Measurements from ENCODE around the gene MLPH. TPM values are rescaled to one million over a fixed set of nuclear protein-coding genes. Genes with fewer than 3 reads are reported as not detected.

Gene MLPH, protein sequence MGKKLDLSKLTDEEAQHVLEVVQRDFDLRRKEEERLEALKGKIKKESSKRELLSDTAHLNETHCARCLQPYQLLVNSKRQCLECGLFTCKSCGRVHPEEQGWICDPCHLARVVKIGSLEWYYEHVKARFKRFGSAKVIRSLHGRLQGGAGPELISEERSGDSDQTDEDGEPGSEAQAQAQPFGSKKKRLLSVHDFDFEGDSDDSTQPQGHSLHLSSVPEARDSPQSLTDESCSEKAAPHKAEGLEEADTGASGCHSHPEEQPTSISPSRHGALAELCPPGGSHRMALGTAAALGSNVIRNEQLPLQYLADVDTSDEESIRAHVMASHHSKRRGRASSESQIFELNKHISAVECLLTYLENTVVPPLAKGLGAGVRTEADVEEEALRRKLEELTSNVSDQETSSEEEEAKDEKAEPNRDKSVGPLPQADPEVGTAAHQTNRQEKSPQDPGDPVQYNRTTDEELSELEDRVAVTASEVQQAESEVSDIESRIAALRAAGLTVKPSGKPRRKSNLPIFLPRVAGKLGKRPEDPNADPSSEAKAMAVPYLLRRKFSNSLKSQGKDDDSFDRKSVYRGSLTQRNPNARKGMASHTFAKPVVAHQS
- not detected for total RNA-seq

DNA sequence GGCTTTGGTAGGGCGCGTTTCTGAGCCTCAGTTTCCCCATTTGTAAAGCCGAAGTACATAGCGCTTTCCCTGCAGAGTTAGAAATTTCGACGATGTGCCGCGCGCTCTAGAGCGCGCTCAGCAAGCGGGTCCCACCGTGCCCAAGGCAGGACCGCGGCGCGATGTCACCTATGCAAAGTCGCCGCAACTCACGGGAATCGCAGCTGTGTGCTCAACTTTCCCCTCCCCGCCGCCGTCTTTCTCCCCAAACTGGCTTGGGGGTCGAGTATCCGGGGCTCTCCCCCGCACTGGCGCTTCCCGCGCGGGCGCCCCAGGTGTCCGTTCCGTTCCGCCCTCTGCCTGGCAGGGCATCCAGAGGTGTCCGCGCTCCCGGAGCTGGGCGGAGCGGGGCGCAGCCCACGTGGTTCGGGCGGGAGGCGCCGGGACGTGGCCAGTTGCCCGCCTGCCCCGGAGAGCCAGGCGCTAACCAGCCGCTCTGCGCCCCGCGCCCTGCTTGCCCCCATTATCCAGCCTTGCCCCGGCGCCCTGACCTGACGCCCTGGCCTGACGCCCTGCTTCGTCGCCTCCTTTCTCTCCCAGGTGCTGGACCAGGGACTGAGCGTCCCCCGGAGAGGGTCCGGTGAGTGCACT lies at the start of gene MLPH:
MLPH (plus strand) TSS at position 433 of the 630 bp plus-strand sequence. CDS start 6,176 bp downstream, outside the sequence.
- no peak within 1 kb of the TSS for H3K27ac Mint-ChIP-seq
- DNase-seq = no peak
- H3K4me1 Mint-ChIP-seq = no peaks in the 10 kb centered on the region
- peaks cover 65% of the 10 kb centered on the region for H3K27me3 Mint-ChIP-seq
- H3K9me3 Mint-ChIP-seq (ENCODE audit: low read depth) = peaks cover 6% of the 10 kb centered on the region
- no peak for ATAC-seq
- no peak within 1 kb of the TSS for H3K4me3 Mint-ChIP-seq
- H3K36me3 Mint-ChIP-seq = no peaks in the 10 kb centered on the region
- CTCF ChIA-PET = no interaction called here

DNA sequence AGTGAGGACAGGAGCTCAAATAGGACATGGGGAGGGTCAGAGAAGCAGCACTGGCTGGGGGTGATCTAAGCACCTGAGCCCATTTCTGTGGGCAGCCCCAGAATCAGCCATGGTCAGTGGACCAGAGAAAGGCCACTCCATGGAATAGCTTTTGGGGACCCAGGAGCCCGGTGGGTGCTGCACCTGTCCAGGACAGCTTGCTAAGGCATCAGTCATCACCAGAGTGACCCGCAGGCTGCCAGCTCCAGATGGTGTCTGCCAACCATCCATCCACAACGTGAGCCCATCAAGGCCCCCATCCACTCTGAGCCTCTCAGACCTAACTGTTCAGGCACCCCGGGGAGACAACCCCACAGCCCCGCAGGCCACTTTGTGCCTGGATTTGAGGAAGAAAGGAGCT lies 49.5 kb upstream of the MLPH start:
- CTCF ChIA-PET = interaction anchor here (10.7 kb wide), 1 partner anchor 16 kb away, joined by 80 read pairs; no protein-coding TSS in a partner anchor
- H3K27ac Mint-ChIP-seq = no peak overlapping the region

DNA sequence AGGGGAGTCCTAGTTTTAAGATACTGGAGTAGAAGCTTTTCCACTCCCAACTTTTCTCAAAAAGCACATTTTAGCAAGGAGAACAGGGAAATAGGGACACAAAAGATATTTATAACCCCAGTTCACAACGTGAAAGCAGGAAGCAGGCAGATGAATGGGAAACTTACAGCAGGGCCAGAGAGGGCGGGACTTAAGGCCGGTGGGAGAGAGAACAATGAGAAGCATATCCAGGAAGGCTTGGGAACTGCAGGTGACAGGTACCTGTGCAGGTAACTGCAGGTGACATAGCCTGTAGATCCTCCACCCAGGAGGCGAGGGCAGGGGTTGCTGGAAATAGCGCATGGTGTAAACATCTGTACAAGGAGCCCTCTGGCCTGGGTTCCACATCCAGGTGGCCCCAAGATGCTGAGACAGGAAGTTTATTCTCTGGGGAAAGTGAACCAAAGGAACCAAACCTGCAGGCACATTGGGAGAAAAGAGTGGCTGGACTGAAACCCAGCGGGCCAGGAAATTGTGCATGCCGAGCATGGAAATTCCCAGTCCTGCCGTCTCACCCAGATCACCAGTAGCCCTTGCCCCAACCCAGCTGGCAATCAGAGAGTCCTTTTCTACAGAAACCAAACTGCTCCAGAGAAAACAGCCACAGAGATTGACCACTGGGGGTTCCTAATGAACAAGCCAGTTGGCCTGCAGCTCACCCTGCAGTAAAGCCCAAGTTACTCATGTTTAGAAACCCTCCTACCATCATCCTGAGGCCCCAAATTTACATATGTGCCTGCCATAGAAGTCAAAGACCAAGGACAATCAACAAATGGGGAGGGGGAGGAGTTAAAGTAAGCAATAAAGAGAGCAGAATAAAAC lies 48.7 kb upstream of the MLPH start:
- peaks cover 63% of the 10 kb centered on the region for H3K4me1 Mint-ChIP-seq
- CTCF ChIA-PET = interaction anchor here (10.7 kb wide), 1 partner anchor 17 kb away, joined by 80 read pairs; no protein-coding TSS in a partner anchor
- no peak overlapping the region for H3K27ac Mint-ChIP-seq
- H3K4me3 Mint-ChIP-seq = no peak overlapping the region
- DNase-seq = no peak
- ATAC-seq = no peak
- H3K27me3 Mint-ChIP-seq = no peaks in the 10 kb centered on the region
- no peaks in the 10 kb centered on the region for H3K9me3 Mint-ChIP-seq (ENCODE audit: low read depth)
- peaks cover 18% of the 10 kb centered on the region for H3K36me3 Mint-ChIP-seq

More for the DNA sequence above, 49.5 kb upstream of the MLPH start:
- Mint-ChIP-seq H3K36me3 (peaks cover 18% of the 10 kb centered on the region), H3K27me3 (no peaks in the 10 kb centered on the region), H3K9me3 (ENCODE audit: low read depth) (no peaks in the 10 kb centered on the region), H3K4me3 (no peak overlapping the region), H3K4me1 (peaks cover 71% of the 10 kb centered on the region)
- DNase-seq (no peak), ATAC-seq (no peak)

DNA sequence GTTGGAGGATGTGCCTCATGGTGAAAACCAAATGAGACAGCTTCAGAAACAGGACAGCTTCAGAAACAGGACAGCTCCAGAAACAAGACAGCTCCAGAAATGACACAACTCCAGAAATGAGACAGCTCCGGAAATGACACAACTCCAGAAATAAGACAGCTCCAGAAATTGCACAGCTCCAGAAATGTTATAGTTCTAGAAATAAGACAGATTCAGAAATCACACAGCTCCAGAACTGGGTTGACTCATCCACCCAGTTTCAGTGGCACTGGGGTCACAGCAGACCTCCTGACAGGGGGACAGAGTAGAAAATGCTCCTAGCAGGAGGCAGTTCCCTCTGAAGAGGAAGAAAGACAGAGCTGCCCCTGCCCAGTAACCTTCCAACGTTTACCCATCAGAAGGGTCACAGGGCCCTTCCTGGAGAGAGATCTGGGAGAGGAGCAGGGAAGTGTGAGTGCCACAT lies 46.2 kb upstream of the MLPH start:
- H3K4me3 Mint-ChIP-seq = no peak overlapping the region
- DNase-seq (peak; percentile 76), ATAC-seq (peak; percentile 81)
- CTCF ChIA-PET = interaction anchor here (1.0 to 4.1 kb wide), 3 partner anchors 19 to 34 kb away, joined by 3 to 24 read pairs (median 5); no protein-coding TSS in a partner anchor
- no peaks in the 10 kb centered on the region for H3K27me3 Mint-ChIP-seq
- peaks cover 39% of the 10 kb centered on the region for H3K4me1 Mint-ChIP-seq
- no peaks in the 10 kb centered on the region for H3K9me3 Mint-ChIP-seq (ENCODE audit: low read depth)
- peaks cover 17% of the 10 kb centered on the region for H3K36me3 Mint-ChIP-seq
- peak overlapping the region; percentile 73 for H3K27ac Mint-ChIP-seq

DNA sequence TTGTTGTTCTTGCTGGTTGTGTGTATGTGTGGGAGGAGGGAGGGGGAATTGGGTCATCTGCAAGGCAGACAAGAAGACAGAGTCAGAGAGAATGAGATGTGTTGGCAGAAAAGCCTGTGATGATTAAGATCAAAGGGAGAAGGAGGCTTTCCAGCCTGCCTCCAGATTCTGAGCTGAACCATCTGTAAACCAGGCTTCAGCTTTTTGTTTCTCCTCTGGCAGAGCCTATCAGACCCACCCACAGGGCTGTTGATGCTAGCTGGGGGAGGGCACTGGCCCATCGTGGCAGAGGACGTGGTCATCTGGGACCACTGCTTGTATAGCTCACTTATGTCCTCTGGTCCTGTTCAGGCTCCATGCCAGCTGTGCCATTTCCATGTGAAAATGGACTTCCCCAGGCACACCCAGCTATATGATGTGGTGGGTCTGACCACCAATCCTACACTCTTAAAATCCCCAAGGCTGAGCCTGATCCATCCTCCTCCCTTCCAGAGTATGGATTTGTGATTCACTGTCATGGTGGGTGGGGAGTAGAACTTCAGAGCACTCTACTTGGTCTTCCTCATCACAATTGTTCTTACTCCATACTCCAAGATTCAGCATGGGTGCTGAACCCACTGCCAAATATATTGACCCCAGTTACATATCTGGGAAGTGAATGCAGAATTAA lies 45.3 kb upstream of the MLPH start:
- Mint-ChIP-seq H3K36me3 (peaks cover 17% of the 10 kb centered on the region), H3K4me3 (no peak overlapping the region), H3K27me3 (no peaks in the 10 kb centered on the region), H3K9me3 (ENCODE audit: low read depth) (no peaks in the 10 kb centered on the region), H3K27ac (peak overlapping the region; percentile 73), H3K4me1 (peaks cover 35% of the 10 kb centered on the region)
- no peak for DNase-seq
- no peak for ATAC-seq
- CTCF ChIA-PET = interaction anchor here (0.7 to 4.1 kb wide), 3 partner anchors 20 to 71 kb away, joined by 3 to 24 read pairs (median 5); no protein-coding TSS in a partner anchor

DNA sequence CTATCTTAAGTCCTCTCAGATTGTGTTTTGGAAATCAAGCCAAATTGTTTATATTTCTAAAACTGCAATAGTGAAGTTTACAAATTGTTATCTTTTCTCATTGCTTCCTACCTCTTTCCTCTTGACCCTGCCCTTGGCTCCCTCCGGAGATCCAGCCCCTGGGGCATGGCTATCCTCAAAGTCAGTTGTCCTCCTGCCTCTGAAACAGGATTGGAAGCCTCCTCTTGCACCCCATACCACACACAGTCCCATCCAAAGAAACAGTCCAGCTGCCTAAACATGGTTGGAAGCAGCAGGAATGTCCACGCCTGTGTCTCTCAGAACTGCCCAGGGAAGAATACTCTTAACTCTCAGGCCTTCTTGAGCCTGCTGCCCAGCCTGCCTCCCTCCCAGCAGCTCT lies 43.0 kb upstream of the MLPH start:
- Mint-ChIP-seq H3K27ac (no peak overlapping the region), H3K4me1 (peaks cover 26% of the 10 kb centered on the region), H3K36me3 (peaks cover 12% of the 10 kb centered on the region), H3K9me3 (ENCODE audit: low read depth) (no peaks in the 10 kb centered on the region), H3K27me3 (no peaks in the 10 kb centered on the region), H3K4me3 (no peak overlapping the region)
- ATAC-seq (no peak), DNase-seq (no peak)
- CTCF ChIA-PET = interaction anchor here (0.6 to 4.1 kb wide), 2 partner anchors 22 to 34 kb away, joined by 4 to 24 read pairs; no protein-coding TSS in a partner anchor

DNA sequence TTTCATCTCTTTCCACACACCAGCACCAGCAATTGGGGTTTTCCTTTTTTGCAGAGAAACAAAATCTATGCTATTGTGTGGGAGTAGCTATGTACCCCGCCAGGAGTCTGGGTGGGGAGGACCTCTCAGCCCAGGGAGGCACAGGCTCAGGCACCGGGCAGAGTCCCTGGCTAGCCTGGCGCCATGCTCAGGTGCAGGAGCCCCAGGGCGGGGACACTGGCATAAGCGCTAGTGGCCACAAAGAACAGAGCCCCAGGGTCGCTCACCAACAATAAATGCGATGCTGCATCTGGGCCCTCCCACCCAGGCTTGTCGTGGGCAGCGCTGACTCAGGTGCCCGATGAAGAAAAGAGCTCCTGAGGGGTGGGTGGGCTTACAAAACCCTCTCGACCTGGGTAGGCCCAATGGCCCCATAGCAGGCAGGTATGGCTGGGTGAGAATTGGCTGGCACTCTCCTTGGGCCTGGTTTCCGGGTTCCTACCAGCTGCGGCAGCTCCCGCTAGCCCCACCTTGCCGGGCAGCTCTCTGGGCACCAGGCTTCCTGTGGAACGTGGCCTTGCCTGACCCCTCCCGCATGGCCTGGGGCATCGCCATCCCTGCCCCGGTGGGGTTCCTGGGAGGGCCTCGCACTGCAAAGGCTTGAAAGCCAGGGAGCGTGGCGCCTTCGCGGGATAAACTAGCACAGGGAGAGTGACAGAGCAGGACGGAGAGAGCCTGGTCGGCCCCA lies 41.3 kb upstream of the MLPH start:
- Mint-ChIP-seq H3K4me1 (peaks cover 15% of the 10 kb centered on the region), H3K27ac (no peak overlapping the region), H3K4me3 (no peak overlapping the region), H3K9me3 (ENCODE audit: low read depth) (no peaks in the 10 kb centered on the region), H3K36me3 (peaks cover 3% of the 10 kb centered on the region), H3K27me3 (no peaks in the 10 kb centered on the region)
- DNase-seq = no peak
- CTCF ChIA-PET = no interaction called here
- no peak for ATAC-seq

DNA sequence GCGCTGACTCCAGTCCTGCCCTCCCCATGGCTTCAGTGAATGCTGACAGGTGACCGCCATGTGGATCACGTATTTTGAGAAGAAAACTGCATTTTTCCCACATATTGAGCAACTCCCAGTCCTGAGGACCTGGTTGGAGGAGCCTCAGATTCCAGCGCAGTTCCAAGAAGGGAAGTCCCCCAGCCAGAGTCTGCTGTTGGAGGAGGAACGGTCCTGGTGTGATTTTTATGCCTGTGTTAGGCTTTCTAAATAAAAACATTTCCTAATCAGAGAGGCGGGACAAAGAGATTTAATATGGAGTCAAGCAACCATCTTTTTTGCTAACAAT lies 40.7 kb upstream of the MLPH start:
- no peak overlapping the region for H3K27ac Mint-ChIP-seq
- H3K27me3 Mint-ChIP-seq = no peaks in the 10 kb centered on the region
- no peaks in the 10 kb centered on the region for H3K9me3 Mint-ChIP-seq (ENCODE audit: low read depth)
- CTCF ChIA-PET = no interaction called here
- ATAC-seq = no peak
- no peak overlapping the region for H3K4me3 Mint-ChIP-seq
- peaks cover 2% of the 10 kb centered on the region for H3K36me3 Mint-ChIP-seq
- DNase-seq = no peak
- peaks cover 10% of the 10 kb centered on the region for H3K4me1 Mint-ChIP-seq

DNA sequence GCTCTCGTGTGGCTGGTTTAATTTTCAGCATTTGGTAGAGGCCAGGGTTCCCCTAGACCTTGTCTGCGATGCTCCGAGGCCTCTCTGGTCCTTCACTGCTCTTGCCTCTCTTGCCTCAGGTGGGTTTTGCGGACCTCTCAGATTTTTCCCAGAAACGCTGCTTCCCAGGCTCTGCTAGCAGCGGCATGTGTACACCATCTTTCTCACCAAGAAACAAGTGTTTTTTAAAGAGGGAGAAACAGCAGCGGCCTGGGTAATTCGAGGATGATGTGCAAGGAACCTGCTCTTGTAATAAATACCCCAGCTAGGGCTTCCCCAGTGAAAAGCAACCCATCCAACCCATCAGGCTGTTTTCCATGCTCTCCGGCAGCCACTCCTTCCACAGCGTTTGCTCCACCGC lies 39.6 kb upstream of the MLPH start:
- no peaks in the 10 kb centered on the region for H3K36me3 Mint-ChIP-seq
- ATAC-seq = no peak
- H3K9me3 Mint-ChIP-seq (ENCODE audit: low read depth) = no peaks in the 10 kb centered on the region
- no peak overlapping the region for H3K4me3 Mint-ChIP-seq
- H3K4me1 Mint-ChIP-seq = no peaks in the 10 kb centered on the region
- CTCF ChIA-PET = no interaction called here
- H3K27ac Mint-ChIP-seq = no peak overlapping the region
- DNase-seq = no peak
- no peaks in the 10 kb centered on the region for H3K27me3 Mint-ChIP-seq

DNA sequence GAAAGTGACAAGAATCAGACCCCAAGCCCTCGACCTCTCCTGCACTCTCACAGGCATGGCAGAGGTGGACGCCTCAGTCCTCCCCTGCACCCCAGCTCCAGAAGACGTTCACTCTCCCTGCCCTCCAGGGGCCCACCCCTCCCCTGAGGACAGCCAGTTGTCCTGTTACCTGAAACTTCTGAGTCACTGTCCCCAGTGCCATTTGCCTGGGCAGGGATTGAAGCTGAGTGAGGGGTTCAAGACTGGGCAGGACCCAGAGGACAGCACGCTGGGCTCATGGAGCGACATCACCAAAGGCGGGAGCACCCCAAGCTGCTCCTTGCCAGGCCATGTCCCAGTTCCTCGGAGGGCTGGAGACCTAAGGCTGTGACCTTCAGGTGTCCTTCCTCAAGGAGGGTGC lies 38.9 kb upstream of the MLPH start:
- Mint-ChIP-seq H3K27ac (no peak overlapping the region), H3K27me3 (no peaks in the 10 kb centered on the region), H3K4me1 (no peaks in the 10 kb centered on the region), H3K9me3 (ENCODE audit: low read depth) (no peaks in the 10 kb centered on the region), H3K36me3 (no peaks in the 10 kb centered on the region), H3K4me3 (no peak overlapping the region)
- CTCF ChIA-PET = no interaction called here
- no peak for DNase-seq
- no peak for ATAC-seq

DNA sequence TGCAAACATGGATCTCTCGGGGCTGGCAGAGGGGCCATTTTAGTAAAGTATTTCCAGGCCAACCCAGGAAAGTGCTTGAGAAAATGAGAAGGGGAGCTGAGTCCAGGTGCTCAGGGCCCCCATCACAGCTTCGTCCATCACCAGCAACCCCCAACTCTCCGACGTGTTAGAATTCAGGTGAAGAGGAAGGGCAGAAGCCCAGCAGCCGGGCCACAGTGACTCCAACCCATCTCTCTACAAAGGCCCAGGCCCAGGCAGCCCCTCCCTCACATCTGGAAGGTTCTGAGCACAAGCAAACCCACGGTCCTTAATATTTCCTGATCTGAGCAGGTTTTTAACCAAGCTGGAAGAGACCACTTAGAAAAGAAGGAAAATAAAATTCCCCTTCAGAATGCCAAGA lies 38.4 kb upstream of the MLPH start:
- Mint-ChIP-seq H3K27ac (no peak overlapping the region), H3K27me3 (no peaks in the 10 kb centered on the region), H3K9me3 (ENCODE audit: low read depth) (no peaks in the 10 kb centered on the region), H3K4me3 (no peak overlapping the region), H3K4me1 (no peaks in the 10 kb centered on the region), H3K36me3 (no peaks in the 10 kb centered on the region)
- CTCF ChIA-PET = no interaction called here
- ATAC-seq (no peak), DNase-seq (no peak)

DNA sequence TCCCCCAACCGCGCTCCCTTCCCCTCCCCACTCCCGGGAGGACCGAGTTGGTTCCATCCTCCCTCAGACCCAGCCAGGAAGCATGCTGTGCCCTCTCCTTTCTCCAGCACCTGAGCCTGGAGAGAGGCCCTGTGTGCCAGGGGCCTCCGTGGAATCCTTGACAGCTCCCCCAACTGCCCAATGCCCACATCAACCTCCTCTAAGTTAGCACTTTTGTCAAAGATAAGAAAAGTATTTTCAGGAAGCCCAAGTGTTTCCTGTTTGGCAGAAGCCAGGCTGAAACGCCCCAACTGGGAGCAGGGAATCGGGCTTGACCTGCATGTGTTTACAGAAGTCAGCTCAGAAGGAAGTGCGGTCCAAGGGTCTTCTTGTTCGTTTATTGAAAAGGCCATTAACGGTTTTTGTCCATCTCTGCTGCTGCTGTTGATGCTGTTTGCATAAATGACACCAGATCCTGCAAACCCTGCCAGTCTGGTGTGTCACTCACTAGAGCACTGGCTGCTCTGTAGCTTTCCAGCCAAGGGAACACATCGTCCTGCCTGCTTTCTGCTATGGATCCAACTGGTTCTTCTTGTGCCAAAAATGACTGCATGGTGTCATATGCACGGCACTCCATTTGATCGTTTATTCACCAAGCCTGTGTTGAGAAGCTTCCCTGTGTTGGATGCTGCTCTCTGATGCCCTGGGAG lies 37.7 kb upstream of the MLPH start:
- Mint-ChIP-seq H3K27me3 (no peaks in the 10 kb centered on the region), H3K36me3 (no peaks in the 10 kb centered on the region), H3K27ac (no peak overlapping the region), H3K4me3 (no peak overlapping the region), H3K9me3 (ENCODE audit: low read depth) (no peaks in the 10 kb centered on the region), H3K4me1 (no peaks in the 10 kb centered on the region)
- CTCF ChIA-PET = no interaction called here
- no peak for ATAC-seq
- no peak for DNase-seq
